ENCODE results near the gene SLC2A6. TPM values are rescaled to one million over a fixed set of nuclear protein-coding genes. Genes with fewer than 3 reads are reported as not detected.

Gene SLC2A6, protein sequence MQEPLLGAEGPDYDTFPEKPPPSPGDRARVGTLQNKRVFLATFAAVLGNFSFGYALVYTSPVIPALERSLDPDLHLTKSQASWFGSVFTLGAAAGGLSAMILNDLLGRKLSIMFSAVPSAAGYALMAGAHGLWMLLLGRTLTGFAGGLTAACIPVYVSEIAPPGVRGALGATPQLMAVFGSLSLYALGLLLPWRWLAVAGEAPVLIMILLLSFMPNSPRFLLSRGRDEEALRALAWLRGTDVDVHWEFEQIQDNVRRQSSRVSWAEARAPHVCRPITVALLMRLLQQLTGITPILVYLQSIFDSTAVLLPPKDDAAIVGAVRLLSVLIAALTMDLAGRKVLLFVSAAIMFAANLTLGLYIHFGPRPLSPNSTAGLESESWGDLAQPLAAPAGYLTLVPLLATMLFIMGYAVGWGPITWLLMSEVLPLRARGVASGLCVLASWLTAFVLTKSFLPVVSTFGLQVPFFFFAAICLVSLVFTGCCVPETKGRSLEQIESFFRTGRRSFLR
- 32.5 TPM for total RNA-seq (ENCODE audit: unreplicated experiment)
- long read RNA-seq, transcript SLC2A6-202 (10 exons, 2,528 nt) = major isoform, 28 of 59 reads
- long read RNA-seq, transcript SLC2A6-201 (9 exons, 2,301 nt) = minor isoform, 11 of 59 reads
- long read RNA-seq, partial matches to known transcripts = 3 of 59 reads
- long read RNA-seq, other reads (novel, unspliced or antisense) = 17 of 59 reads

DNA sequence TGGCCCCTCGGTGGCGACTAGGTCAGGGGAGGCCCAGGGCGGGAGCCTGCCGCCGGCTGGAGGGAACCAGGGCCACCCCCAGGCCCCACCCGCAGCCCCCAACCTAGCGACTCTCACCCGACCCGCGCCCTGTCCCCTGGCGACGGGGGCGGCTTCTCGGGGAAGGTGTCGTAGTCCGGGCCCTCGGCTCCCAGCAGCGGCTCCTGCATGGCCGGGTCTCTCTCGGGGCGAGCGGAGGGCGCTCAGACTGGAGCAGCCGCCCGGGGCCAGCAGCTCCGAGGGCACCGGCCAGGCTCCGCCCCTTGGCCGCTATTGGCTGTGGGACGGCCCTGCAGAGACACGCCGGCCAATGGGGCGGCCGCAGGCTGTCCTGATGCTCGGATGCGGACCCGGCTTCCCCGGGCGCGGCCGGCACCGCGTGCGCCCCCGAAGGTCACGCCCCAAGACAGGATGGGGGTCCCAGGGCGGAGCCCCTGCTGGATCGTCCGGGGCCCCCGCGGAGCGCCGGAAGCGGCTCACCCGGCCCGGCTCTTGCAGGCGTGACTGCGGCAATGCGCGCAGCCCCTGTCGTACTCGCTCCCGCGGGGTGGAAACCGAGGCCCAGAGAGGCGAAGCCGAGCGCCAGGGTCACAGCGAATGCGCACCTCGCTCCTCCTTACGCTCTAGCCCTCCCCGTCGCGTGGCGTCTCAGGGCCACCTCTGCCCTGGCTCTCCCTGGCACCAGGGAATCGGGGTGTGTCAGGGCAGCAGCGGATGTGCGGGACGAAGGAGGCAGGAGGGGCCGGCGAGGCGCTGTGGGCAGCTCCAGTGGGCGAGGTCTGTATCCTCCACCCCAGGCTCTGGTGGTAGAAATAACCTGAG, at the start of gene SLC2A6:
Gene SLC2A6 (minus strand): TSS at position 249 of the 861 bp plus-strand sequence. CDS start 40 bp downstream, at position 209.
- Mint-ChIP-seq H3K4me3 (ENCODE audit: unreplicated experiment) (peak within 1 kb of the TSS; percentile 79), H3K9me3 (ENCODE audit: unreplicated experiment) (no peaks in the 10 kb centered on the region), H3K27me3 (ENCODE audit: unreplicated experiment) (peaks cover 5% of the 10 kb centered on the region), H3K27ac (ENCODE audit: unreplicated experiment) (no peak within 1 kb of the TSS), H3K36me3 (ENCODE audit: low read depth, unreplicated experiment) (peaks cover 2% of the 10 kb centered on the region), H3K4me1 (ENCODE audit: unreplicated experiment) (no peaks in the 10 kb centered on the region)
- TF ChIP-seq, protein P1, sequence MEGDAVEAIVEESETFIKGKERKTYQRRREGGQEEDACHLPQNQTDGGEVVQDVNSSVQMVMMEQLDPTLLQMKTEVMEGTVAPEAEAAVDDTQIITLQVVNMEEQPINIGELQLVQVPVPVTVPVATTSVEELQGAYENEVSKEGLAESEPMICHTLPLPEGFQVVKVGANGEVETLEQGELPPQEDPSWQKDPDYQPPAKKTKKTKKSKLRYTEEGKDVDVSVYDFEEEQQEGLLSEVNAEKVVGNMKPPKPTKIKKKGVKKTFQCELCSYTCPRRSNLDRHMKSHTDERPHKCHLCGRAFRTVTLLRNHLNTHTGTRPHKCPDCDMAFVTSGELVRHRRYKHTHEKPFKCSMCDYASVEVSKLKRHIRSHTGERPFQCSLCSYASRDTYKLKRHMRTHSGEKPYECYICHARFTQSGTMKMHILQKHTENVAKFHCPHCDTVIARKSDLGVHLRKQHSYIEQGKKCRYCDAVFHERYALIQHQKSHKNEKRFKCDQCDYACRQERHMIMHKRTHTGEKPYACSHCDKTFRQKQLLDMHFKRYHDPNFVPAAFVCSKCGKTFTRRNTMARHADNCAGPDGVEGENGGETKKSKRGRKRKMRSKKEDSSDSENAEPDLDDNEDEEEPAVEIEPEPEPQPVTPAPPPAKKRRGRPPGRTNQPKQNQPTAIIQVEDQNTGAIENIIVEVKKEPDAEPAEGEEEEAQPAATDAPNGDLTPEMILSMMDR (IDR thresholded peaks at IDR 0.05; ENCODE audit: unreplicated experiment) = no peak
- DNase-seq (ENCODE audit: low spot score) = peak; percentile 87

DNA sequence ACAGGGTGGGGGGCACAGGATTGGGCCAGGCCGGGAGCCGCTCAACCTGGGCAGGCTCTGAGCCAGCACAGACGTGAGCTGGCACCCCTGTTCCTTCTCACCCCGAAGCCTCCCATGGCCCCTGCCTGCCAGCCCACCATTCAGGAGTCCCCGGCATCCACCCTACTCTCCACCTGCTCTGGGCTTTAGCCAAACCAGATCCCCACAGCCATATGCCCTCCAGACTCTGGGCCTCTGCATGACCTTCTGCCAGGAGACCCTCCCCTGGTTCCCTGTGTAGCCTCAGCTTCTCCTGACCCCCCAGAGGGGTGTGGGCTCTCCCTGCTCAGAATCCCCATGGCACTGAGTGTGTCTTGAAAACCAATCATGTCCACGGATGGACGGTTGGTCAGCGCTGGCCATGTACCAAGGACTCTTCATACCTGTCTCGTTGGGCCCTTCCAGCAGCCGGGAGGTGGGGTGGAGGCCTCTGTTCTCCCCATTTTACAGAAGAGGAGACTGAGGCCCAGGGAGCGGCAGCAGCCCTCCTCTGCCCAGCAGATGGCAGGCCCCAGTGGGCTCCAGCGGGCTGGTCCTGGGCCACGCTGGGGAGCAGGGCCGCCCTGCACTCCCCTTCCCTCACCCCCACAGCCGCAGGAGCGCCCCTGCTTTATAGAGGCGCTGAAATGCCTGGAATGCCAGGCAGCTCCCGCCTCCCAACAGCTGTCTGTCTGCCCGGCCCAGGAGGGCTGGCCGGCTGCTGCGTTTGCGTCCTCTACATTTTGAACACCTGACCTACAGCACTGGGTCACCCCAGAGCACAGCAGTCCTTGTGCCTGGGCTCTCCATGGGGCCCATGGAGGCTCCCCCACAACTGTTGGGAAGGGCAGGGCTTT, 49.3 kb upstream of the SLC2A6 start:
- Mint-ChIP-seq H3K4me1 (ENCODE audit: unreplicated experiment) (peaks cover 13% of the 10 kb centered on the region), H3K27me3 (ENCODE audit: unreplicated experiment) (peaks cover 6% of the 10 kb centered on the region), H3K27ac (ENCODE audit: unreplicated experiment) (no peak overlapping the region), H3K4me3 (ENCODE audit: unreplicated experiment) (no peak overlapping the region), H3K9me3 (ENCODE audit: unreplicated experiment) (no peaks in the 10 kb centered on the region), H3K36me3 (ENCODE audit: low read depth, unreplicated experiment) (peaks cover 4% of the 10 kb centered on the region)
- TF ChIP-seq, protein P1 (IDR thresholded peaks at IDR 0.05; ENCODE audit: unreplicated experiment) = no peak
- DNase-seq (ENCODE audit: low spot score) = no peak

DNA sequence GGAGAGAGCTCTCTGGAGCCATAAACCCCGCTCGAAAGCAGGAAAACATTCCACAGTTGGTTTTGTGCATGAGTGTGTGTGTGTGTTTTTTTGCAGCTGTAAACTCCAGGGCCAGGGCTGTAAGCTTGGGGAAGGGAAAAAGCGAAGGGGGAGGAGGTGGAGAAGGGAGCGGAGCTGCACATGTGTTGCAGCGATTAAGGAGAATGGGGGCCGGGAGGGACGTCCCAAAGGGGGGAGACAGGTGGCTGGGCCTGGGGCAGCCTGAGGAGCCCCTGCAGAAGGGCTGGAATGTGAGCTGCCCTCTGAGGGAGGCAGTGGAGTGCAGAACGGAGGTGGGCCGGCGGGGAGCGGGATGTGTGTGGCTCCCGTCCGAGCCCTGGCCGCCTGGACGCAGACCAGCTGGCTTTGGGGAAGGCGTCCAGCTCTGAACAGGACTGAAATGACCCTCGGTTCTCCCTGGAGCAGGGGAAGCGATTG, 48.6 kb upstream of the SLC2A6 start:
- Mint-ChIP-seq H3K36me3 (ENCODE audit: low read depth, unreplicated experiment) (peaks cover 4% of the 10 kb centered on the region), H3K27ac (ENCODE audit: unreplicated experiment) (no peak overlapping the region), H3K4me1 (ENCODE audit: unreplicated experiment) (peaks cover 13% of the 10 kb centered on the region), H3K4me3 (ENCODE audit: unreplicated experiment) (no peak overlapping the region), H3K9me3 (ENCODE audit: unreplicated experiment) (no peaks in the 10 kb centered on the region), H3K27me3 (ENCODE audit: unreplicated experiment) (peaks cover 6% of the 10 kb centered on the region)
- DNase-seq (ENCODE audit: low spot score) = no peak
- TF ChIP-seq, protein P1 (IDR thresholded peaks at IDR 0.05; ENCODE audit: unreplicated experiment) = no peak

DNA sequence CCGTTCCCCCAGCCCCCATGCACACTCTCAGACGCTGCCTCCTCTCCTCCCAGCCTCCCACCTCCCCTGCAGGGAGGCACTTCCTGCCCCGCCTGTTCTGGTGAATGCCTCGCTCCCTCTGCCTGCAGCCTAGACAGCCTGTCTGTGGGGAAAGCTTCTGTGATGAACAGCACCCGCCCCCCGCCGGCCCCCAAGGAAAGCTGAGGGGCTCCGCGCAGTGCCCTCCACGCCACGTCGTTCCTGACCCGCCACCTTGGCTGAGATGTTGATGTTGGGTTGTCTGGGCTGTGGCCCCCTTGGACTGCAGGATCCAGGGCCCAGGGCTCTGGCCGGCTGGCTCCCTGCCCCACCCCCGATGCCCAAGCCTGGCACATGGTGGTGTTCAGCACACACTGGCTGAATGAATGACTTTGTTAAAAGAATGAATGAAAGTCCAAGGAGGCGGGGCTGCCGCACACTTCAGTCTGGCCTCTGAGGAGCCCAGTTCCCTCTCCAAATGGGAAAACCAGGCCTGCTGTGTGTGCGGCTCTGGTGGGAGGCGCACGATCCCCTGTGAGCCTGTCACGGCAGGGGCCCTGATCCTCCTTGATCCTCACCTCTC, 47.9 kb upstream of the SLC2A6 start:
- peaks cover 13% of the 10 kb centered on the region for H3K4me1 Mint-ChIP-seq (ENCODE audit: unreplicated experiment)
- H3K36me3 Mint-ChIP-seq (ENCODE audit: low read depth, unreplicated experiment) = peaks cover 4% of the 10 kb centered on the region
- H3K4me3 Mint-ChIP-seq (ENCODE audit: unreplicated experiment) = no peak overlapping the region

More for the DNA sequence above, 47.9 kb upstream of the SLC2A6 start:
- H3K27ac Mint-ChIP-seq (ENCODE audit: unreplicated experiment) = no peak overlapping the region
- no peaks in the 10 kb centered on the region for H3K9me3 Mint-ChIP-seq (ENCODE audit: unreplicated experiment)
- TF ChIP-seq, protein P1 (IDR thresholded peaks at IDR 0.05; ENCODE audit: unreplicated experiment) = no peak
- peaks cover 6% of the 10 kb centered on the region for H3K27me3 Mint-ChIP-seq (ENCODE audit: unreplicated experiment)
- DNase-seq (ENCODE audit: low spot score) = no peak
